Measurements from ENCODE around the gene IL15RA.

The IL15RA gene

DNA sequence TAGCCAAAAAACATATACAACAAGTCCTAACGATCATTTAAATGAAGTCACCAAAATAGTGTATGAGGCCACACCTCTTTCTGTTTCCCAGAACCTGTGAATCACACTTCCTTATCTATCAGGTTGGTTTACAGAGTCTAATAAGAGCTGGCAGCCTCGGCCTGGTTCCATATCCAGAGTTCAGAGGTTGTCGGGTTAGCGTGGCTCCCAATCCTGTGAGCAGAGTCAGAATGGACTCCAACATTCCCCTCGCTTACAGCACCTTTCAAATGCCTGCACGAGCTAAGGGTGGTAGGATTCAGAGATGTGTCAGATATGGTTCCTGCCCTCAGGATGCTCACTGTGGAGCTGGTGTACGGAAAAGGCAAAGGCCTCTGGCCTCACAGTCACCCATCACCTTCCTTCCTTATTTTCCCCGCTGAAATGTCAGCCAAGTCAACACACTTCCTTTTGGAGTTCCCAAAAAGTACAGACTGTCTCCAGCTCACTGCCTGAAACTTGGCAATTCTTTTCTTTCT, 6.0 kb downstream of the IL15RA start:
- H3K4me3 ChIP-seq (replicated peaks; ENCODE audit: low read depth, low read length): no peak overlapping the region
- no peak for TF ChIP-seq CTCF (IDR thresholded peaks at IDR 0.05; ENCODE audit: low read length, missing control alignments)
- DNase-seq (ENCODE audit: low read depth): peak; percentile 53

- TF ChIP-seq CTCF (IDR thresholded peaks at IDR 0.05; ENCODE audit: low read length, missing control alignments): no peak
- no peak overlapping the region for H3K4me3 ChIP-seq (replicated peaks; ENCODE audit: low read depth, low read length)
Observed at GRCh38 chr10:5970527-5970926, 6.8 kb downstream of the IL15RA start.

GRCh38 chr10:5970066-5970465, 7.3 kb downstream of the IL15RA start:
- DNase-seq (ENCODE audit: low read depth): no peak
- no peak for TF ChIP-seq CTCF (IDR thresholded peaks at IDR 0.05; ENCODE audit: low read length, missing control alignments)
- H3K4me3 ChIP-seq (replicated peaks; ENCODE audit: low read depth, low read length): no peak overlapping the region

More at GRCh38 chr10:5970527-5970926, 6.8 kb downstream of the IL15RA start:
- DNase-seq (ENCODE audit: low read depth): no peak

DNA sequence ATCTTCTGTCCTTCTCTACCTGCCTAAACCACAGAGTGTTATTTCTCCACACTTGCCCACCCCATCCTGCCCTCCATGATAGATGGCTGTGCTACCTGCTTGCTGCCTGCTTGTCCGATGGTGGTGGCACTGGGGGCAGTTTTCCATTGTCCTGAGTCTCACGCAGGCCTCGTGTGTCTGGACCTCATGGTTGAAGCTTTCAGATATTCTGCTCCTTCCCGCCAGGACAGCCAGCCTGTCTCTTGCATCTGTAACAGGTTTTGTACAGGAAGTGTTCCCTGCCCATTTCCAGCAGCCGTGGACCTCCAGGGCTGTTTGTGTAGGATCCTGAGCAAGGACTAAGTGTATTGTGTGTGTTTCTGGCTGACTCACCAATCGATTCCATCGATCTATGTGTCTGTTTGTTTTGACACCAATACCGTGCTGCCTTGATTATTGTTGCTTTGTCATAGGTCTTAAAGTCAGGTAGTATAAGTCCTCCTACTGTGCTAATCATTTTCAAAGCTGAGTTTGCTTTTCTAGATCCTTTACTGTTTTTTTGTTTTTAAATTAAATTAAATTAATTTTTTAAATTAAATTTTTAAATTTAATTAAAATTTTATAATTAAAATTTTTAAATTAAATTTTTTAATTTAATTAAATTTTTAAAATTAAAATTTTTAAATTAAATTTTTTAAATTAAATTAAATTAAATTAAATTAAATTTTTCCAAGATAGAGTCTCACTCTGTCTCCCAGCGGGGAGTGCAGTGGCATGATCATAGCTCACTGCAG, 8.5 kb downstream of the IL15RA start:
- no peak for TF ChIP-seq CTCF (IDR thresholded peaks at IDR 0.05; ENCODE audit: low read length, missing control alignments)
- H3K4me3 ChIP-seq (replicated peaks; ENCODE audit: low read depth, low read length): no peak overlapping the region
- DNase-seq (ENCODE audit: low read depth): no peak

DNA sequence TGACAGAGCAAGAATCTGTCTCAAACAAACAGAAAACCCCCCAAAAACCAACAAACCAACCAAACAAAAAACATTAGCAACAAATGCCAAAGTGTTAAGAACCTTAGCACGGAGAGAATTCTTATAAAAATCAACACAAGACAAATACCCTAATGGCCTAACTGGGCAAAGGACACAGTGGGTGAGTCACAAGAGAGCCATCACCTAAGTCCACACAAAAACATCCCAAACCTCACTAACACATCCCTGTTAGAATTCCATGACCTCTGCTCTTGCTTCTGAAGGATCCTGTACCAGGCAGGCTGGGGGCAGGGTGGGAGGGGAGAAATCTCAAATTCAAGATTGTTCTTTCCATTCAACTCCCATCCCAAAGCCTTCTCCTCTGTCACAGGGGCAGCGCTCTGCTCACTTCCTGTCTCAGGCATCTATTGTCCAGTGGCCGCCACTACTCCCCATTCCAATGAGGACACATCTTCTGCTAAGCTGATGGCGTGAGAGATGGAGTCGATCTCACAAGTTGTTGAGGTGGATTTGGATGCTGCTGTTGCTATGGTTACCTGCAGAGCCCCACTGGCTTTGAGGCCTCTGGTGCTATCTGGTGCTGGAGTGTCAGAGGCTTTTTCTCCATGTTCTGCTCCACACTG, 9.2 kb downstream of the IL15RA start:
- no peak overlapping the region for H3K4me3 ChIP-seq (replicated peaks; ENCODE audit: low read depth, low read length)
- DNase-seq (ENCODE audit: low read depth): no peak
- TF ChIP-seq CTCF (IDR thresholded peaks at IDR 0.05; ENCODE audit: low read length, missing control alignments): no peak

- H3K4me3 ChIP-seq (replicated peaks; ENCODE audit: low read depth, low read length): no peak overlapping the region
- no peak for DNase-seq (ENCODE audit: low read depth)
- TF ChIP-seq CTCF (IDR thresholded peaks at IDR 0.05; ENCODE audit: low read length, missing control alignments): no peak
Observed at GRCh38 chr10:5965266-5965665, 12.1 kb downstream of the IL15RA start.
